Lung (tissue), 12 donors: ENCODE data around the gene RXFP3. TPM values are rescaled to one million over a fixed set of nuclear protein-coding genes. Genes with fewer than 3 reads are reported as not detected.

Experiments used
- ATAC-seq: fragments of 200-7000 bp; cut with Tn5 transposase; one replicate; pipeline ENCODE4 v1.9.1; 2020; ENCODE audit warnings: moderate number of reproducible peaks; ENCODE audit not compliant: insufficient read depth, low FRiP score
- DNase-seq, 3 donors: peaks; one replicate each; pipeline ENCODE4 v3.0.0-alpha.2; 2013 to 2017
- H3K27ac ChIP-seq, 2 donors: one replicate each; pipeline ENCODE4 v1.5.1; 2013; ENCODE audit warnings: mild to moderate bottlenecking in 2 of 2, moderate library complexity in 2 of 2, control low read depth in 1 of 2, inconsistent platforms in 1 of 2, low read depth in 1 of 2, low read length in 1 of 2
- H3K27me3 ChIP-seq, 3 donors: one replicate each; pipeline ENCODE4 v1.5.1; 2013; ENCODE audit warnings: low read length in 2 of 3; ENCODE audit not compliant: control insufficient read depth in 3 of 3, insufficient read depth in 3 of 3
- H3K36me3 ChIP-seq, 4 donors: one replicate each; pipeline ENCODE4 v1.5.1; 2013; ENCODE audit warnings: low read length in 4 of 4, mild to moderate bottlenecking in 1 of 4, moderate library complexity in 1 of 4; ENCODE audit not compliant: control insufficient read depth in 4 of 4, insufficient read depth in 4 of 4
- H3K4me1 ChIP-seq, 5 donors: one replicate each; pipeline ENCODE4 v1.5.1; 2013; ENCODE audit warnings: low read length in 5 of 5, mild to moderate bottlenecking in 2 of 5, moderate library complexity in 1 of 5; ENCODE audit not compliant: control insufficient read depth in 5 of 5, insufficient read depth in 5 of 5
- H3K4me3 ChIP-seq: one replicate; pipeline ENCODE4 v1.5.1; 2013; ENCODE audit warnings: mild to moderate bottlenecking, control low read depth, moderate library complexity
- H3K9ac ChIP-seq, 2 donors: one replicate each; pipeline ENCODE4 v1.5.1; 2013; ENCODE audit warnings: low read length in 2 of 2, control low read depth in 1 of 2; ENCODE audit not compliant: insufficient read depth in 1 of 2
- H3K9me3 ChIP-seq, 4 donors: one replicate each; pipeline ENCODE4 v1.5.1; 2013; ENCODE audit warnings: low read length in 3 of 4, mild to moderate bottlenecking in 1 of 4, moderate library complexity in 1 of 4; ENCODE audit not compliant: control insufficient read depth in 4 of 4, insufficient read depth in 3 of 4
- WGBS, 2 donors: extraction: QIAGEN DNeasy Blood & Tissue Kit; methylation state at CpG; one replicate each; pipeline ENCODE4 v1.1.7; 2013; 5-methylcytosine and 5-hydroxymethylcytosine counted together
- polyA plus RNA-seq, 2 donors: library from polyadenylated mRNA; stranded (reverse); fragments of 200-250 nt; gene quantifications; one replicate each; pipeline ENCODE4 v1.2.1, GENCODE V29; 2013
- total RNA-seq, 2 donors: library from RNA; depleted of rRNA in 1 of 2; stranded (reverse); fragments of >200 nt in 1 of 2; gene quantifications; one replicate each; pipeline ENCODE4 v1.2.1, GENCODE V29; 2014 to 2021
- TF ChIP-seq, protein P1 (sequence below): IDR thresholded peaks from 2 replicates; pipeline ENCODE4 v1.5.1; 2012; ENCODE audit warnings: mild to moderate bottlenecking; ENCODE audit errors: control extremely low read depth, extremely low read depth
- donor health status: control.
- donor health status: control.
- donor health status: Bipolar disorder and iron deficiency.
- donor health status: healthy.
- donor health status: DM: yes; HTN: yes; CAD: no.

The RXFP3 gene
- total and polyA plus RNA-seq, 4 donors: 0.26 TPM; not detected in 3

DNA sequence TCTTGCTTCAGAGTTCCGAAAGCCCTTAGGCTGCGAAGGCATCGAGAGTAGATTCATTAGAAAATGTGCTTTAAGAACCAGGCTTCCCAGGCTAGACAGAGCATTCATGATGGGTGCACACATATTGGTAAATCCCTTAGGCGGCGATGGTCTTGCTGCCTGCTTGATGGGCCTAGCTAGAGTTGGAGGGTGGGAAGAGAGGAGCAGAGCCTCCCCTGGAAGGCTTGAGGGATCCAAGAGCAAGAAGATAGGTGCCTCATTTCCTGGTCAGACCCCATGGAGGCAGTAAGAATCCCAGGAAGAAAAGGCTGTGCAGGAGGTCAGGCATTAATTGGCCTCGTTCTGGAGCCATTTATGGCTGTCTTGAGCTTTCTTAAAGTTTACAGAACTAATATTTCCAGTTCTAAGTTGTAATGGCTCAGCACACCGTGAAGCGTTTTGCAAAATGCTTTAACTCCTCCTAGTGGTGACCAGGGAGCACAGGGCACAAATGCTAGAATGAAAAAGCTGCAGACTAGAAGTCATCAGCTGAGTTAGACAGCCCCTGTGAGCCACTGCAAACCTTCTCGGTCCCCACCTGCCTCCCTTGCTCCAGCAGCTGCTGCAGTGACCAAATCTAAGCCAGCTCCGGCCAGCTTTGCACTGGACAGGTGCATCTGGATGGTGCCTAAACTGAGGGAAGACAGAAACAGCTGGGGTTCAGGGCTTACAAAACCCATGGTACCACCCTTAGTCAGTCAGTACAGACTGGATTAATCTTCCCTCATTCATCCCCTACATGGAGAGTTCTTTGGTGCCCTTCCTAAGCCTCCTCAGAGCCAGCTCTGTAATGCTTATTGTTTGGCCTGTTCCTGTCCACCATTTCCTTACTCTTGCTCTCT lies 33.6 kb downstream of the RXFP3 start:
- H3K27ac ChIP-seq: no peak overlapping the region
- DNase-seq: peak; percentile 52 to 85 (median 71)
- H3K9me3 ChIP-seq: no peaks in the 10 kb centered on the region
- peaks cover 0 to 16% (median 4%) of the 10 kb centered on the region in 5 donors for H3K4me1 ChIP-seq
- 51 to 53% methylated on average over 10 of the region's 10 CpGs for WGBS, 2 donors
- H3K36me3 ChIP-seq: no peaks in the 10 kb centered on the region
- no peak for ATAC-seq
- H3K27me3 ChIP-seq: no peaks in the 10 kb centered on the region
- no peak overlapping the region for H3K9ac ChIP-seq
- no peak overlapping the region for H3K4me3 ChIP-seq
- TF ChIP-seq, protein P1, sequence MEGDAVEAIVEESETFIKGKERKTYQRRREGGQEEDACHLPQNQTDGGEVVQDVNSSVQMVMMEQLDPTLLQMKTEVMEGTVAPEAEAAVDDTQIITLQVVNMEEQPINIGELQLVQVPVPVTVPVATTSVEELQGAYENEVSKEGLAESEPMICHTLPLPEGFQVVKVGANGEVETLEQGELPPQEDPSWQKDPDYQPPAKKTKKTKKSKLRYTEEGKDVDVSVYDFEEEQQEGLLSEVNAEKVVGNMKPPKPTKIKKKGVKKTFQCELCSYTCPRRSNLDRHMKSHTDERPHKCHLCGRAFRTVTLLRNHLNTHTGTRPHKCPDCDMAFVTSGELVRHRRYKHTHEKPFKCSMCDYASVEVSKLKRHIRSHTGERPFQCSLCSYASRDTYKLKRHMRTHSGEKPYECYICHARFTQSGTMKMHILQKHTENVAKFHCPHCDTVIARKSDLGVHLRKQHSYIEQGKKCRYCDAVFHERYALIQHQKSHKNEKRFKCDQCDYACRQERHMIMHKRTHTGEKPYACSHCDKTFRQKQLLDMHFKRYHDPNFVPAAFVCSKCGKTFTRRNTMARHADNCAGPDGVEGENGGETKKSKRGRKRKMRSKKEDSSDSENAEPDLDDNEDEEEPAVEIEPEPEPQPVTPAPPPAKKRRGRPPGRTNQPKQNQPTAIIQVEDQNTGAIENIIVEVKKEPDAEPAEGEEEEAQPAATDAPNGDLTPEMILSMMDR: peak; percentile 43

DNA sequence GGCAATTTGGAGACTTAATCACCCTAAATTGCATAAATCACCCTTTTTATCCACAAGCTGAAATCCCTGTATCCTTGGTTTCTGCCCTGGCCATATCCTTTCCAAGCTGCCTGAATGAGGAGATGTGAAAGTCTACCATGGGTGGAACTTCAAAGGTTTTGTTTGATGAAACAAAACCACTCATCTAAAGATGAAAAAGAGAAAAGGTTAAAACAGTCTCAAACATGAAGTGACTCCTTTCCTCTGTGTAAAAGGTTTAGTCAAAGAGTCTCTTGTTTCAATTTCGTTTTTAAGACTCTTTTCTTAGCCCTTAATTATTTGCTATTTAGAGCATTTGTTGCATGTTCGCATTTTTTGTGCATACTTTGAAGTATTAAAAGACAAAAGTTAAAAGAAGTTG lies 37.1 kb downstream of the RXFP3 start:
- Histone ChIP-seq H3K36me3 (no peaks in the 10 kb centered on the region), H3K27me3 (no peaks in the 10 kb centered on the region), H3K9me3 (no peaks in the 10 kb centered on the region), H3K9ac (no peak overlapping the region), H3K27ac (no peak overlapping the region), H3K4me3 (no peak overlapping the region), H3K4me1 (peaks cover 0 to 19% (median 4%) of the 10 kb centered on the region in 5 donors)
- DNase-seq (no peak), ATAC-seq (no peak)
- WGBS, 2 donors: 69 to 90% methylated on average over 2 of the region's 2 CpGs
- TF ChIP-seq, protein P1: no peak

DNA sequence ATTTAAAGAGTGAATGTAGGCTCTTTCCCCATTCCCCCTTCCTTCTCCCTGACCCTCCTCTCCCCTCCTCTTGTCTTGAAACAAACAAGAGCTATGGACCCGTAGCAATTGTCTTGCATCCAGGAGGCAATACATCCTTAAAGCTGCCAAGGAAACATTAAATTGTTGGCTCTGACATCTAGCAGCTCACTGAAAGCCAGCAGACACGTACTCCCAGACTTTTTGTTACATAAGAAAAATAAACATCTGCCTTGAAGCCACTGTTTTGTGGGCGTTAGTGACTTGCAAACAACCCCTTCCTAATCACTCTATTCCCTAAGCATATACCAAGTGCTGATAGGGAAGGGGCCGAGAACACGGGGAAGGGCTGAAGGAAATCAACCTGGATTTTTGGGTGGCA lies 39.7 kb downstream of the RXFP3 start:
- ATAC-seq: no peak
- H3K4me1 ChIP-seq: peaks cover 0 to 14% (median 2%) of the 10 kb centered on the region in 5 donors
- TF ChIP-seq, protein P1: no peak
- no peaks in the 10 kb centered on the region for H3K36me3 ChIP-seq
- no peak overlapping the region for H3K4me3 ChIP-seq
- no peak overlapping the region for H3K27ac ChIP-seq
- H3K27me3 ChIP-seq: no peaks in the 10 kb centered on the region
- no peaks in the 10 kb centered on the region for H3K9me3 ChIP-seq
- peak; percentile 43 to 91 (median 85) for DNase-seq
- H3K9ac ChIP-seq: no peak overlapping the region
- WGBS, 2 donors: 42 to 64% methylated on average over 5 of the region's 5 CpGs
